OCI-LY3 (cell line): ENCODE measurements around the gene ICAM2.

Experiments
- EZH2phosphoT487 ChIP-seq: fragments of 200-600 bp; shearing (Covaris generic); IDR thresholded peaks from 2 replicates; pipeline ENCODE4 v1.6.1; 2018; ENCODE audit warnings: antibody characterized with exemption, mixed run types, low read depth
- TF ChIP-seq, protein P1 (sequence below): fragments of 200-600, 300-600 bp; sonication (generic); IDR thresholded peaks from 2 replicates; pipeline ENCODE4 v1.5.1; 2014; ENCODE audit warnings: antibody characterized with exemption, low read length, low read depth

DNA sequence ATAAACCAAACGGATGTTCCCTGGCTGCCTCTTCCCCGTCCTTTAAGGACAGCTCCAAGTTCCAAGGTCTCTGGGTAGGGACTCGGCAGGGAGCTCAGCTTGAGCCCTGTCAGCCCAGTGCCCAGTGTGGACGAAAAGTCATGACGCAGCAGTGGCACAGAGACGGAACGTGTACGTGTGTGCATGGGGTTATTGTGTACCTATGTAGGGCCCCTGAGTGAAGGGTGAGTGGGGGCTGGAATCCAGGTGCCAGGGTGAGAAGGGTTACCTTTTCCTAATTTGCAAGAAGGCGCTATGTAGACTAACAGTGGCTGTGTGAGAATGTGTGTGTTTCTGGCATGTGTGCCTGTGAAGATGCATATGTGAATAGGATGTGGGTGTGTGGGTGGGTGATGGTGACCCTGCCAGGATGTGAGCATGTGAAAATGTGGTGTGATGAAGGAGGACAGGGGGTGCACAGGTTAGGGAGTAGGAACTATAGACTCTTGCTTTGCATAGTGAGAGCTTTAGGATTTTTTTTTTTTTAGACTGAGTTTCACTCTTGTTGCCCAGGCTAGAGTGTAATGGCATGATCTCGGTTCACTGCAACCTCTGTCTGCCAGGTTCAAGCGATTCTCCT, 53.7 kb downstream of the ICAM2 start:
- TF ChIP-seq, protein P1, sequence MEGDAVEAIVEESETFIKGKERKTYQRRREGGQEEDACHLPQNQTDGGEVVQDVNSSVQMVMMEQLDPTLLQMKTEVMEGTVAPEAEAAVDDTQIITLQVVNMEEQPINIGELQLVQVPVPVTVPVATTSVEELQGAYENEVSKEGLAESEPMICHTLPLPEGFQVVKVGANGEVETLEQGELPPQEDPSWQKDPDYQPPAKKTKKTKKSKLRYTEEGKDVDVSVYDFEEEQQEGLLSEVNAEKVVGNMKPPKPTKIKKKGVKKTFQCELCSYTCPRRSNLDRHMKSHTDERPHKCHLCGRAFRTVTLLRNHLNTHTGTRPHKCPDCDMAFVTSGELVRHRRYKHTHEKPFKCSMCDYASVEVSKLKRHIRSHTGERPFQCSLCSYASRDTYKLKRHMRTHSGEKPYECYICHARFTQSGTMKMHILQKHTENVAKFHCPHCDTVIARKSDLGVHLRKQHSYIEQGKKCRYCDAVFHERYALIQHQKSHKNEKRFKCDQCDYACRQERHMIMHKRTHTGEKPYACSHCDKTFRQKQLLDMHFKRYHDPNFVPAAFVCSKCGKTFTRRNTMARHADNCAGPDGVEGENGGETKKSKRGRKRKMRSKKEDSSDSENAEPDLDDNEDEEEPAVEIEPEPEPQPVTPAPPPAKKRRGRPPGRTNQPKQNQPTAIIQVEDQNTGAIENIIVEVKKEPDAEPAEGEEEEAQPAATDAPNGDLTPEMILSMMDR, result no peak
- no peak for TF ChIP-seq EZH2phosphoT487
